Ishikawa (cell line): ENCODE data around the gene YPEL3.

Experiments used
- CEBPB ChIP-seq: IDR thresholded peaks from 2 replicates; pipeline ENCODE4 v1.6.1; 2012
- CREB1 ChIP-seq: IDR thresholded peaks from 2 replicates; pipeline ENCODE4 v1.6.1; 2012; ENCODE audit warnings: low read depth
- EGR1 ChIP-seq: IDR thresholded peaks from 2 replicates; pipeline ENCODE4 v1.6.1; 2012
- EP300 ChIP-seq: IDR thresholded peaks from 2 replicates; pipeline ENCODE4 v1.6.1; 2012; ENCODE audit warnings: borderline replicate concordance
- FOXM1 ChIP-seq: IDR thresholded peaks from 2 replicates; pipeline ENCODE4 v1.6.1; 2012; ENCODE audit warnings: low read depth, borderline replicate concordance
- RAD21 ChIP-seq: IDR thresholded peaks from 2 replicates; pipeline ENCODE4 v1.6.1; 2012; ENCODE audit warnings: low read depth
- TAF1 ChIP-seq: IDR thresholded peaks from 2 replicates; pipeline ENCODE4 v1.6.1; 2012; ENCODE audit warnings: low read depth, mild to moderate bottlenecking
- TCF12 ChIP-seq: IDR thresholded peaks from 2 replicates; pipeline ENCODE4 v1.6.1; 2012; ENCODE audit warnings: low read depth
- TEAD4 ChIP-seq: IDR thresholded peaks from 2 replicates; pipeline ENCODE4 v1.6.1; 2012
- YY1 ChIP-seq: IDR thresholded peaks from 2 replicates; pipeline ENCODE4 v1.6.1; 2012; ENCODE audit warnings: low read depth
- ZBTB7A ChIP-seq: IDR thresholded peaks from 2 replicates; pipeline ENCODE4 v1.6.1; 2012; ENCODE audit warnings: low read depth
- TF ChIP-seq, protein P1 (sequence below): IDR thresholded peaks from 2 replicates; pipeline ENCODE4 v1.6.1; 2012; ENCODE audit warnings: low read depth, mild to moderate bottlenecking
- TF ChIP-seq, protein P2 (sequence below): IDR thresholded peaks from 2 replicates; pipeline ENCODE4 v1.6.1; 2012

GRCh38 chr16:30070490-30070889 lies 25.5 kb downstream of the YPEL3 start:
- no peak for TF ChIP-seq EGR1
- TF ChIP-seq, protein P1, sequence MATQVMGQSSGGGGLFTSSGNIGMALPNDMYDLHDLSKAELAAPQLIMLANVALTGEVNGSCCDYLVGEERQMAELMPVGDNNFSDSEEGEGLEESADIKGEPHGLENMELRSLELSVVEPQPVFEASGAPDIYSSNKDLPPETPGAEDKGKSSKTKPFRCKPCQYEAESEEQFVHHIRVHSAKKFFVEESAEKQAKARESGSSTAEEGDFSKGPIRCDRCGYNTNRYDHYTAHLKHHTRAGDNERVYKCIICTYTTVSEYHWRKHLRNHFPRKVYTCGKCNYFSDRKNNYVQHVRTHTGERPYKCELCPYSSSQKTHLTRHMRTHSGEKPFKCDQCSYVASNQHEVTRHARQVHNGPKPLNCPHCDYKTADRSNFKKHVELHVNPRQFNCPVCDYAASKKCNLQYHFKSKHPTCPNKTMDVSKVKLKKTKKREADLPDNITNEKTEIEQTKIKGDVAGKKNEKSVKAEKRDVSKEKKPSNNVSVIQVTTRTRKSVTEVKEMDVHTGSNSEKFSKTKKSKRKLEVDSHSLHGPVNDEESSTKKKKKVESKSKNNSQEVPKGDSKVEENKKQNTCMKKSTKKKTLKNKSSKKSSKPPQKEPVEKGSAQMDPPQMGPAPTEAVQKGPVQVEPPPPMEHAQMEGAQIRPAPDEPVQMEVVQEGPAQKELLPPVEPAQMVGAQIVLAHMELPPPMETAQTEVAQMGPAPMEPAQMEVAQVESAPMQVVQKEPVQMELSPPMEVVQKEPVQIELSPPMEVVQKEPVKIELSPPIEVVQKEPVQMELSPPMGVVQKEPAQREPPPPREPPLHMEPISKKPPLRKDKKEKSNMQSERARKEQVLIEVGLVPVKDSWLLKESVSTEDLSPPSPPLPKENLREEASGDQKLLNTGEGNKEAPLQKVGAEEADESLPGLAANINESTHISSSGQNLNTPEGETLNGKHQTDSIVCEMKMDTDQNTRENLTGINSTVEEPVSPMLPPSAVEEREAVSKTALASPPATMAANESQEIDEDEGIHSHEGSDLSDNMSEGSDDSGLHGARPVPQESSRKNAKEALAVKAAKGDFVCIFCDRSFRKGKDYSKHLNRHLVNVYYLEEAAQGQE: no peak
- no peak for TF ChIP-seq EP300
- TF ChIP-seq ZBTB7A: no peak
- no peak for TF ChIP-seq RAD21
- no peak for TF ChIP-seq TEAD4
- TF ChIP-seq TAF1: no peak
- TF ChIP-seq CEBPB: no peak
- TF ChIP-seq, protein P2, sequence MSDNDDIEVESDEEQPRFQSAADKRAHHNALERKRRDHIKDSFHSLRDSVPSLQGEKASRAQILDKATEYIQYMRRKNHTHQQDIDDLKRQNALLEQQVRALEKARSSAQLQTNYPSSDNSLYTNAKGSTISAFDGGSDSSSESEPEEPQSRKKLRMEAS: no peak
- no peak for TF ChIP-seq FOXM1
- no peak for TF ChIP-seq YY1
- TF ChIP-seq CREB1: no peak
- TF ChIP-seq TCF12: no peak
